Tibial nerve (tissue), 3 donors: ENCODE measurements around the gene TIAL1.

Experiments used
- POLR2A ChIP-seq, 2 donors: fragments of 450-650 bp; IDR thresholded peaks; one replicate each; pipeline ENCODE4 v1.6.1; 2017; ENCODE audit warnings: antibody characterized with exemption in 2 of 2, mild to moderate bottlenecking in 2 of 2, moderate library complexity in 2 of 2
- TF ChIP-seq, protein P1 (sequence below), 5 experiments: fragments of 200-600 bp in 3 of 5; fragments of 450-650 bp in 2 of 5; sonication (generic) in 3 of 5; IDR thresholded peaks; one replicate each; pipeline ENCODE4 v1.5.1; 2016 to 2019; ENCODE audit warnings: antibody characterized with exemption in 5 of 5, mild to moderate bottlenecking in 3 of 5, moderate library complexity in 2 of 5

DNA sequence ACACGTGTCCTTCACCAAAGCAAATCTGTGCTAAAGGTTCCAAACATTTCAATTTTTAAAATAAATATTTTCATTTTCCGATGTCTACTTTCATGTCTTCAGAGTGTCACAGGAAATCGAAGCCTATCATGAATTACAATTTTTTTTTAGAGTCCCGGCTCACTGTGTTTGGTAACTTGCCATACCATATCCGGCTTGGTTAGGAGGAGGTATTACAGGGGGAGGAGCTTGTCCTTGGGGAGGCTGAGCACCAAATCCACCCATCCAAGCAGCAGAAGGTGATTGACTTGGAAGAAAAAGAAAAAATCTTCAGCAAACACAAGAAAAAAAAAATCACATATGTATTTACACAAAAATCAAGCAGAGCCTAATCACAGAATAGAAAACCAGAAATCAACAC is 21.3 kb downstream of the TIAL1 start:
- TF ChIP-seq POLR2A (IDR thresholded peaks at IDR 0.05), result no peak
- TF ChIP-seq, protein P1, sequence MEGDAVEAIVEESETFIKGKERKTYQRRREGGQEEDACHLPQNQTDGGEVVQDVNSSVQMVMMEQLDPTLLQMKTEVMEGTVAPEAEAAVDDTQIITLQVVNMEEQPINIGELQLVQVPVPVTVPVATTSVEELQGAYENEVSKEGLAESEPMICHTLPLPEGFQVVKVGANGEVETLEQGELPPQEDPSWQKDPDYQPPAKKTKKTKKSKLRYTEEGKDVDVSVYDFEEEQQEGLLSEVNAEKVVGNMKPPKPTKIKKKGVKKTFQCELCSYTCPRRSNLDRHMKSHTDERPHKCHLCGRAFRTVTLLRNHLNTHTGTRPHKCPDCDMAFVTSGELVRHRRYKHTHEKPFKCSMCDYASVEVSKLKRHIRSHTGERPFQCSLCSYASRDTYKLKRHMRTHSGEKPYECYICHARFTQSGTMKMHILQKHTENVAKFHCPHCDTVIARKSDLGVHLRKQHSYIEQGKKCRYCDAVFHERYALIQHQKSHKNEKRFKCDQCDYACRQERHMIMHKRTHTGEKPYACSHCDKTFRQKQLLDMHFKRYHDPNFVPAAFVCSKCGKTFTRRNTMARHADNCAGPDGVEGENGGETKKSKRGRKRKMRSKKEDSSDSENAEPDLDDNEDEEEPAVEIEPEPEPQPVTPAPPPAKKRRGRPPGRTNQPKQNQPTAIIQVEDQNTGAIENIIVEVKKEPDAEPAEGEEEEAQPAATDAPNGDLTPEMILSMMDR (IDR thresholded peaks at IDR 0.05), result no peak
